Uterus (tissue), 2 donors: ENCODE data around the gene PDE6H.

Experiments used
- CTCF ChIP-seq, 4 experiments: fragments of 200-600 bp in 2 of 4; fragments of 450-650 bp in 2 of 4; sonication (generic) in 2 of 4; IDR thresholded peaks; one replicate each; pipeline ENCODE4 v1.5.1; 2016 to 2019; ENCODE audit warnings: antibody characterized with exemption in 4 of 4, mild to moderate bottlenecking in 2 of 4, moderate library complexity in 1 of 4
- POLR2A ChIP-seq, 2 donors: fragments of 450-650 bp; IDR thresholded peaks; one replicate each; pipeline ENCODE4 v1.6.1; 2016; ENCODE audit warnings: antibody characterized with exemption in 2 of 2, mild to moderate bottlenecking in 1 of 2, moderate library complexity in 1 of 2

DNA sequence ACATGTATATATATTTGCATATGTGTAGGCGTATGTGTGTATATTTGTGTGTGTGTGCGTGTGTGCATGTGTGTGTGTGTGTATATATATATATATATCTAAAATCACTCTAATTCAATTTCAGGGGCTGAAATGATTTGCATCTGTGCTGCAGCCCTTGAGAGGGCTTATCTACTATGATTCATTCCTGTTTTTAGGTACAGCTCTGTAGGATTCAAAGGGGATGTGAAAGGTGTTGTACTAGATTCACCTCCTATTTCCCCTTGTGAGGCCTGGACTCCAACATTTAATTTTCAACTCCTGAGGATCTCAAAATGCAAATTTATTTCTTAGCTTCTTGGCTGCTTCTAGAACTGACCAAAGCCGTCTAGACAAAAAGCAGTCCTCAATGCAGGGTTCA lies 45.6 kb upstream of the PDE6H start:
- no peak for TF ChIP-seq POLR2A (IDR thresholded peaks at IDR 0.05)
- no peak for TF ChIP-seq CTCF (IDR thresholded peaks at IDR 0.05)
